Esophagus squamous epithelium (tissue), 5 donors: Measurements from ENCODE around the gene GNAT2. TPM values are rescaled to one million over a fixed set of nuclear protein-coding genes. Genes with fewer than 3 reads are reported as not detected.

Experiments used
- DNase-seq: peaks from one replicate; lab custom pipeline; 2025; lab: John Stamatoyannopoulos, UW
- H3K27ac ChIP-seq, 4 donors: fragments of 200-600 bp; sonication (generic); one replicate each; pipeline ENCODE4 v1.5.1; 2016 to 2019; ENCODE audit warnings: mild to moderate bottlenecking in 1 of 4
- H3K27me3 ChIP-seq, 4 donors: fragments of 200-600 bp; sonication (generic); 1 replicate in 3 of 4; 2 replicates in 1 of 4; pipeline versions ENCODE4 v1.5.1 to v1.6.0; 2017 to 2021; ENCODE audit warnings: antibody characterized with exemption in 1 of 4
- H3K36me3 ChIP-seq, 3 donors: fragments of 200-600 bp; sonication (generic); one replicate each; pipeline ENCODE4 v1.5.1; 2016 to 2019
- H3K4me1 ChIP-seq, 3 donors: fragments of 200-600 bp; sonication (generic); one replicate each; pipeline ENCODE4 v1.5.1; 2017 to 2019
- H3K4me3 ChIP-seq, 4 donors: fragments of 200-600 bp; sonication (generic); 1 replicate in 3 of 4; 2 replicates in 1 of 4; pipeline ENCODE4 v1.5.1; 2016 to 2019; ENCODE audit warnings: mild to moderate bottlenecking in 2 of 4, moderate library complexity in 1 of 4
- H3K9me3 ChIP-seq, 3 donors: fragments of 200-600 bp; sonication (generic); one replicate each; pipeline ENCODE4 v1.5.1; 2016 to 2019
- POLR2A ChIP-seq, 4 donors: fragments of 450-650 bp; IDR thresholded peaks; one replicate each; pipeline ENCODE4 v1.6.1; 2017; ENCODE audit warnings: antibody characterized with exemption in 4 of 4, mild to moderate bottlenecking in 4 of 4, moderate library complexity in 3 of 4
- WGBS, 2 donors: methylation state at CpG; one replicate each; pipeline ENCODE4 v1.1.5; 2018; 5-methylcytosine and 5-hydroxymethylcytosine counted together
- intact Hi-C: fragments of 100-400 bp; cut with DNase I; formaldehyde crosslinking; loops from one replicate; pipeline ENCODE4 v1.15.0; 2022
- total RNA-seq, 4 donors: library from RNA; depleted of rRNA; stranded (reverse); fragments of >200 nt; gene quantifications; one replicate each; pipeline ENCODE4 v1.1.0, GENCODE V29; 2016
- TF ChIP-seq, protein P1 (sequence below), 6 experiments: fragments of 450-650 bp in 4 of 6; fragments of 200-600 bp in 2 of 6; sonication (generic) in 2 of 6; IDR thresholded peaks; one replicate each; pipeline ENCODE4 v1.5.1; 2016 to 2019; ENCODE audit warnings: antibody characterized with exemption in 6 of 6, mild to moderate bottlenecking in 4 of 6, moderate library complexity in 4 of 6
- donor health status: DM: yes; HTN: yes; CAD: no.

The GNAT2 gene
- total RNA-seq, 4 donors from 2014 or later = not detected

DNA sequence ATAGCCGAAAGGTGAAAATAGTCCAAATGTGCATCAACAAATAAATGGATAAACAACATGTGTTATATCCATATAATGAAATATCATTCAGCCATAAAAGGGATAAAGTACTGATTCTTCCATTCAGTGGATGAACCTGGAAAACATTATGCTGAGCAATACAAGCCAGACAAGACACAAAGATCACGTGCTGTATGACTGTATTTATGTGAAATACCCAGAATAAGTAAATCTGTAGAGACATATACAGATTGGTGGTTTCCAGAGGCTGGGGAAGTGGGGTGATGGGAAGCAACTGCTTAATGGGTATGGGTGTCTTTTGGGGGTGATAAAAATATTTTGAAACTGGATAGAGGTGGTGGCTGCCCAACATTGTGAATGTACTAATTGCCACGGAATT lies 23.2 kb upstream of the GNAT2 start:
- Histone ChIP-seq H3K27me3 (no peaks in the 10 kb centered on the region), H3K36me3 (no peaks in the 10 kb centered on the region), H3K4me1 (peaks cover 0 to 15% (median 7%) of the 10 kb centered on the region in 3 donors), H3K27ac (no peak overlapping the region), H3K9me3 (no peaks in the 10 kb centered on the region), H3K4me3 (no peak overlapping the region)
- TF ChIP-seq, protein P1, sequence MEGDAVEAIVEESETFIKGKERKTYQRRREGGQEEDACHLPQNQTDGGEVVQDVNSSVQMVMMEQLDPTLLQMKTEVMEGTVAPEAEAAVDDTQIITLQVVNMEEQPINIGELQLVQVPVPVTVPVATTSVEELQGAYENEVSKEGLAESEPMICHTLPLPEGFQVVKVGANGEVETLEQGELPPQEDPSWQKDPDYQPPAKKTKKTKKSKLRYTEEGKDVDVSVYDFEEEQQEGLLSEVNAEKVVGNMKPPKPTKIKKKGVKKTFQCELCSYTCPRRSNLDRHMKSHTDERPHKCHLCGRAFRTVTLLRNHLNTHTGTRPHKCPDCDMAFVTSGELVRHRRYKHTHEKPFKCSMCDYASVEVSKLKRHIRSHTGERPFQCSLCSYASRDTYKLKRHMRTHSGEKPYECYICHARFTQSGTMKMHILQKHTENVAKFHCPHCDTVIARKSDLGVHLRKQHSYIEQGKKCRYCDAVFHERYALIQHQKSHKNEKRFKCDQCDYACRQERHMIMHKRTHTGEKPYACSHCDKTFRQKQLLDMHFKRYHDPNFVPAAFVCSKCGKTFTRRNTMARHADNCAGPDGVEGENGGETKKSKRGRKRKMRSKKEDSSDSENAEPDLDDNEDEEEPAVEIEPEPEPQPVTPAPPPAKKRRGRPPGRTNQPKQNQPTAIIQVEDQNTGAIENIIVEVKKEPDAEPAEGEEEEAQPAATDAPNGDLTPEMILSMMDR (IDR thresholded peaks at IDR 0.05) = no peak
- TF ChIP-seq POLR2A (IDR thresholded peaks at IDR 0.05) = no peak
- 54 to 58% methylated on average over 3 of the region's 3 CpGs for WGBS, 2 donors
- no peak for DNase-seq
- intact Hi-C loops = loop anchor here (5.0 kb wide), 2 partner anchors 130 to 340 kb away; partner anchors contain the start of gene AHCYL1

- no peaks in the 10 kb centered on the region for H3K27me3 ChIP-seq
- H3K9me3 ChIP-seq = no peaks in the 10 kb centered on the region
- H3K4me1 ChIP-seq = peaks cover 0 to 17% (median 7%) of the 10 kb centered on the region in 3 donors
- TF ChIP-seq, protein P1 (IDR thresholded peaks at IDR 0.05) = no peak
- TF ChIP-seq POLR2A (IDR thresholded peaks at IDR 0.05) = no peak
- no peak overlapping the region for H3K27ac ChIP-seq
- no peak overlapping the region for H3K4me3 ChIP-seq
- no peak for DNase-seq
- 79 to 80% methylated on average over 2 of the region's 2 CpGs for WGBS, 2 donors
- intact Hi-C loops = loop anchor here (5.0 kb wide), 2 partner anchors 130 to 340 kb away; partner anchors contain the start of gene AHCYL1
- no peaks in the 10 kb centered on the region for H3K36me3 ChIP-seq
Observed at GRCh38 chr1:109641861-109642260, 22.4 kb upstream of the GNAT2 start.

DNA sequence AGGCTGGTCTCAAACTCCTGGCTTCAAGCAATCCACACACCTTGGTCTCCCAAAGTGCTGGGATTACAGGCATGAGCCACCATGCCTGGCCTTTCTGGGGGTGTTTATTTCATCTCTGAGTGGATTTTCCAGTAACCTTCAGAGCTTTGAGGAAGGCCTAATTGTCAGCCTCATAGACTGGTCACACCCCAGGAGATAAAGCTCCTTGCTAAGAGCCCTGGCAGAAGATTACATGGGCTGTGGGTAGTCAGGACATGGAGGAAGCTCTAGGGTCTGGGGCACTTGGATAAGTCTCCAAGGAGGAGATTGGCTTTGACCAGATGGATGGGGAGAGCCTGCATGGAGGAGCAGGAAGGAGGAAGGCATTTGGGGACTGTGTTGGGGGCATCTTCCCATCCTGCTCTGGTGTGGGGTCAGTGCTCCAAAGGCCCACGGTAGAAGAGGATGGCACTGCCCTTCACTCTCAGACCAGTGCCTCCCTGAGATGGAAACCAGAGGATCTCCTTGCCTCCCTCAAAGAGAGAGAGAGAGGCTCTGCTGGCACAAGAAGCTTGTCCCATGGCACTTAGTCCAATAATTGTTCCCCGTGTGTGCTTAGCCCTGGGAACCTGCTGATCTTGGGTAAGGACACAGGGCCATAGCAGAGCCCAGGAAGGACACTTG lies 21.8 kb upstream of the GNAT2 start:
- Histone ChIP-seq H3K4me3 (no peak overlapping the region), H3K36me3 (no peaks in the 10 kb centered on the region), H3K27ac (no peak overlapping the region), H3K4me1 (peaks cover 0 to 23% (median 12%) of the 10 kb centered on the region in 3 donors), H3K9me3 (no peaks in the 10 kb centered on the region), H3K27me3 (no peaks in the 10 kb centered on the region)
- WGBS, 2 donors = 86 to 100% methylated on average over 1 to 2 of the region's 2 CpGs
- intact Hi-C loops = loop anchor here (5.0 kb wide), 2 partner anchors 131 to 341 kb away; partner anchors contain the start of gene AHCYL1
- DNase-seq = no peak
- TF ChIP-seq, protein P1 (IDR thresholded peaks at IDR 0.05) = no peak

- Histone ChIP-seq H3K4me1 (peaks cover 0 to 32% (median 18%) of the 10 kb centered on the region in 3 donors), H3K27me3 (no peaks in the 10 kb centered on the region), H3K27ac (no peak overlapping the region), H3K4me3 (no peak overlapping the region), H3K36me3 (no peaks in the 10 kb centered on the region), H3K9me3 (no peaks in the 10 kb centered on the region)
- intact Hi-C loops = loop anchor here (5.0 kb wide), 2 partner anchors 132 to 342 kb away; partner anchors contain the start of gene AHCYL1
- DNase-seq = no peak
- 47 to 67% methylated on average over 3 to 4 of the region's 5 CpGs for WGBS, 2 donors
- TF ChIP-seq, protein P1 (IDR thresholded peaks at IDR 0.05) = peak; percentile 88 to 100 (median 92)
- TF ChIP-seq POLR2A (IDR thresholded peaks at IDR 0.05) = no peak
Observed at GRCh38 chr1:109640285-109640865, 21.0 kb upstream of the GNAT2 start.

DNA sequence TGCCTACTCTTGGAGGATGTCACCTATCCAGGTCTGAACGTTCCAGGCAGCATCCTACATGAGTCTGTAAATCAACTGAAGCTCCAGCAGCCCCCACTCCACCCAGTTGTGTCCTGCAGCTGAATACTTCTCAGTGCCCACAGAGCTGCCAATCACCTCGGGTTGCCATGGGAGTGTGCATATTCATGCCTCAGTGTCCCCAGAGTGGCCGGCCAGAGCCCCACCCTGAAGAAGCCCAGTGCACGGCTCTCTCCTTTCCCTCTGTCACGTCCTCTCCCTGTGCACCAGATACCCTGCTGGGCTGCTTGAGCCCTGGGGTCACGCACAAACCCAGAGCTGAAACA lies 20.4 kb upstream of the GNAT2 start:
- Histone ChIP-seq H3K4me3 (no peak overlapping the region), H3K9me3 (no peaks in the 10 kb centered on the region), H3K36me3 (no peaks in the 10 kb centered on the region), H3K27me3 (no peaks in the 10 kb centered on the region), H3K4me1 (peaks cover 0 to 35% (median 18%) of the 10 kb centered on the region in 3 donors), H3K27ac (no peak overlapping the region)
- 12 to 41% methylated on average over 3 to 6 of the region's 6 CpGs for WGBS, 2 donors
- no peak for TF ChIP-seq POLR2A (IDR thresholded peaks at IDR 0.05)
- TF ChIP-seq, protein P1 (IDR thresholded peaks at IDR 0.05) = no peak
- intact Hi-C loops = loop anchor here (5.0 kb wide), 3 partner anchors 98 to 342 kb away; partner anchors contain the start of gene AHCYL1
- DNase-seq = no peak
